GM21737 (cell line): ENCODE data around the gene EDNRA.

Experiments
- ATAC-seq: cut with Tn5 transposase; IDR thresholded peaks from one replicate; pipeline ENCODE4 v1.9.1; 2021; ENCODE audit warnings: mild to moderate bottlenecking, moderate library complexity; ENCODE audit not compliant: unreplicated experiment

The EDNRA gene

DNA sequence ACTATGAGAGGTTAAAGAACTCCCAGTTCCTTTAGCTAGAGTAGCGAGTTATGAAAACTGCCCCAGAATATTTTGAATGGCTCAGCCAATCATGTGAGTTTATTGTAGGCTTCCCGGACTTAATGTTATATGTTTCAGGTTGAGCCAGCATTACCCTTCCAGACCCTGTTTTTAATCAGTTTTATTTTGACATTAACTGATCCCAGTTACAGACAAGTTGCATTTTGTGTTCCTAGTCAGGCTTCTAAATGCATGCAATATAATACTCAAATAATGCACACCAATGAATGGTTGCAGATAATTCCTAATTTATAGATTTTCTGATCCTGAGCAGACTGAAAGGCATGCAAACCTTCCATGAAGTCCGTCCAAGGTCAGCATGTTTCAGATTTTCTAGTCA is 57.8 kb downstream of the EDNRA start:
- ATAC-seq, result no peak

DNA sequence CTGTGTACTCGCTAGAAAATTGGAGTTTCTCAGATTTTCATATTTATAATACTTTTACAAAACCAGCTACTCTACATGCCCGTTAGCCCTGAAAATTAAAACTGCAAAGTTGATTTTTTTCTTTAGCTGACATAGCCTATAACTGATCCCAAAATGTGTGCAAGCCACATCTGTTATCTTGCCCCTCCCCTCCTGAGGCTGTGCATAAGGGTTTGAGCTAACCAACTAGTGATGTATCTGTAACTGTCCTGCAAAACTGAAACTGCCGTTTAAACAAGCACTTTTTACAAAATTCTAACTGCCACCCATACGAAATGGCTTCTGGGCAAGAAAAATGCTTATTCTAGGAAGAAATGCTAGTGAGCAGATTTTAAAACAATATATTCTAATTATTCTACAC is 59.1 kb downstream of the EDNRA start:
- ATAC-seq, result no peak

DNA sequence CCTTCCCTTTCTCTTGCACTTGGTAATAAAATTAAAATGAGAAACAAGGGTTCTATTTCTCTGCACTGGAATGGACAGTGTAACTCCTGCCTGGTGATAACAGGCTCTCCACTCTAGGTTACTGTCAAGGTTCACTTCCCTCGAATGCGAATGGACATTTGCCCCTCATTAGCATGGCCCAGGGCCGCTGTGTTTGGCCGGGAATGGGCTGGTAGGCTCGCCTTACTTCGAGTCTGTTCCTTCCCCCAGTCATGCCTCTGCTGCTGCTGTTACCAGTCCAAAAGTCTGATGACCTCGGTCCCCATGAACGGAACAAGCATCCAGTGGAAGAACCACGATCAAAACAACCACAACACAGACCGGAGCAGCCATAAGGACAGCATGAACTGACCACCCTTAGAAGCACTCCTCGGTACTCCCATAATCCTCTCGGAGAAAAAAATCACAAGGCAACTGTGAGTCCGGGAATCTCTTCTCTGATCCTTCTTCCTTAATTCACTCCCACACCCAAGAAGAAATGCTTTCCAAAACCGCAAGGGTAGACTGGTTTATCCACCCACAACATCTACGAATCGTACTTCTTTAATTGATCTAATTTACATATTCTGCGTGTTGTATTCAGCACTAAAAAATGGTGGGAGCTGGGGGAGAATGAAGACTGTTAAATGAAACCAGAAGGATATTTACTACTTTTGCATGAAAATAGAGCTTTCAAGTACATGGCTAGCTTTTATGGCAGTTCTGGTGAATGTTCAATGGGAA is 61.5 kb downstream of the EDNRA start:
- no peak for ATAC-seq

- no peak for ATAC-seq
Observed at GRCh38 chr4:147543034-147543433, 62.1 kb downstream of the EDNRA start.

DNA sequence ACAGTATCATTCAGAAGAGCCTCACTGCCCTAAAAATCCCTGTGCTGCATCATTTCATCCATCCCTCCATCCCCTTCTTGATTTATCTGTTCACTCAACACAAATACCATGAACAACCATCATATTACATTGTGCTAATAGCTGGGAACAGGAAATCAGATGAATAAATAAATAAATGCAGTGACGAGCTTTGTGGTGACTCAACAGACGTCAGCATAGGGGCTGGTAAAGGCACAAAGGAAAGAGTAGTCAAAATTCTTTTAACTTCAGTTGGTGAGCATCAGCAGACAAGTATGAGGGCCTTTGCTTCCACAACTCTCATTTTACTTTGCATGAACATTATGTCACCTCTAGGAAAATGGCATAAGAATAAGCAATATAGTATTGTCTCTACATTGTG is 65.5 kb downstream of the EDNRA start:
- ATAC-seq, result no peak

DNA sequence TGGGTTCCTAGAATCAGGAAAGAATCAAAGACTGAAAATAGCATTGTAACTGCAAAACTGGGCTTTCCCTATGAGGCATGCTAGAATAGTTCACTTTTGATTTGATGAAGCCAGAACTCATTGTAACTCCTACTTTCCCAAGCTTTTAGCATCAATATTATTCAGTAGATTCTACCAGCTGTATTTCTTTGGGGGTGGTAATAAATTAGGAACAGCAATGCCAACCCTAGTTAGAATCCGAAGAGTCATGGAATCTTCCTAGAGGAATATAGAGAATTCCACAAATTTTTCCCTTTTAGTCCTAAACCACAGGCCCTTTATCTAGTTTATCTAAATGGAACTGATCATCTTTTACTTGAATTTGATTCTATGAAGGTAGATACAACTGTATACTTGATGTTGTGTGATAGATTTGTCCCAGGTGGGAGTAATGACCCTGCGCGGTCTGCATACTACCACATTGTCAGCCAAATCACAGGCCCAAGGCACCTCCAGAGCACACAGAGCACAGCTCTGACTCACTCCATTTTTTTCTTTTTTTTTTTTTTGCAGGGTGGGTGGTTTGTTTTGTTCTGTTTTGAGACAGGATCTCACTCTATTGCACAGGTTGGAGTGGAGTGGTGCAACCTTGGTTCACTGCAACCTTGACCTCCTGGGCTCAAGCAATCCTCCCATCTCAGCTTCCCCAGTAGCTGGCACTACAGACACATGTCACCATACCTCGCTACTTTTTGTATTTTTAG is 66.6 kb downstream of the EDNRA start:
- ATAC-seq, result no peak

- ATAC-seq, result no peak
Observed at GRCh38 chr4:147548256-147548655, 67.4 kb downstream of the EDNRA start.

DNA sequence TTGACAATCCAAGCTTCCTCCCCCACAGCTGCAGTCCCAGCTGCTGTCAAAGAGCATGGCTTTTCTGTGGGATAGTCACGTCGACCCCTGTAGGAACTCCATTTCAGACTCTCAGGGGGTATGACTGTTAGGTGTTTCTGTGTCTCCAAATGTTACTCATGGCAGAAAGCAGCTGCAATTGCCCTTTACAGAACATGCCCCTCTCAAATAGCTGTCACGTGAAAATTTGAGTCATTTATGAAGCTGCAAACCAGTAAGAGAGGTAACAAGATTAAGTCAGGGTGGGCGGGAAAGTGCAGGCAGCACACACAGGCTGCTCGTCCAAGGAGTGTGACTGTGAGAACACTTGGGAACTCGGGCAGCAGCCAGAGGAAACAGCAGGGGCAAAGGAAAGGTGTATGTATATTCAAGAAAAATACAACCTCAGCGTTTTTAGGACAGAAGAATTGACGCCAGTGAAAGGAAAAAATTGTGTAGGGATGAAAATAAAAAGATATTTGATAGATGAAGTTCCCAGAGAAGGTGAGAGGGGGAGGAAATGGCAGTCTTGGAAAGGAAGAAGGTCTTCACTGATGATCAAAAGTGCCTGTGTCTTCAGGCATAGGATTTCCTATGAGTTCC is 69.8 kb downstream of the EDNRA start:
- ATAC-seq, result peak; percentile 70

- ATAC-seq, result no peak
Observed at GRCh38 chr4:147560625-147561024, 79.7 kb downstream of the EDNRA start.

GRCh38 chr4:147566762-147567161 is 85.9 kb downstream of the EDNRA start:
- no peak for ATAC-seq

GRCh38 chr4:147567276-147567675 is 86.4 kb downstream of the EDNRA start:
- ATAC-seq, result no peak

GRCh38 chr4:147570616-147571015 is 89.7 kb downstream of the EDNRA start:
- no peak for ATAC-seq

DNA sequence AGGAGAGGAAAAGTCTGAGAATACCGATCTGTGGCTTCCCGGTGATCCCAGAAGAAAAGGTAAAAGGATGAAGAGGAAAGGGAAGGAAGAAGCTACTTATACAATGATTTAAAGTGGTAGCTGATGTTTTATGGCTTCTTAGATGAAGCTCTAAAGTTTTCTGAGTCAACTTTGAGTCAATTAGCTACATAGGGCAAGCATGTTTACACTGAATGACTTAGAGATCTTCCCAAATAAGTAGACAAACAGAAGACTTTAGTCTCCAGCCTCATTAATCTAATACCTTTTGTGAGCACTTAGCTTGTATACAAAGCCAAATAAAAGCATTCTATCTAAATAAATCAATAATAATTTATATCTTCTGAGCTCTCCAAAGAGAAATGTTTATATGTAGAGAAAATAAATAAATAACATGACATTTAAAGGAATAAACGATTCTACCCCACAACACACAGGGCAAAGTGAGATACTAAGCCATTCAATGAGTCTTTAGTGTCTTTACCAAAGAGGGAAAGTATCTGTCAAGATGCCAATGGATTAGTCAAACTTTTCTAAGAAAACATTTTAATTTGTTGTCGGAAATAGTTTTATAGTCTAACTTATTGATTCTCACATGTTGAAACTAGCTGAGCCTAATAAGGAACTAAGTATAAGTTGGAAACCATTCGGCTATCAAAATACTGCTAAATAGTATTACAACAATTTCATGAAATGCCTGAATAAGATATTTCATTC is 90.3 kb downstream of the EDNRA start:
- no peak for ATAC-seq

- no peak for ATAC-seq
Observed at GRCh38 chr4:147576084-147576483, 95.2 kb downstream of the EDNRA start.

DNA sequence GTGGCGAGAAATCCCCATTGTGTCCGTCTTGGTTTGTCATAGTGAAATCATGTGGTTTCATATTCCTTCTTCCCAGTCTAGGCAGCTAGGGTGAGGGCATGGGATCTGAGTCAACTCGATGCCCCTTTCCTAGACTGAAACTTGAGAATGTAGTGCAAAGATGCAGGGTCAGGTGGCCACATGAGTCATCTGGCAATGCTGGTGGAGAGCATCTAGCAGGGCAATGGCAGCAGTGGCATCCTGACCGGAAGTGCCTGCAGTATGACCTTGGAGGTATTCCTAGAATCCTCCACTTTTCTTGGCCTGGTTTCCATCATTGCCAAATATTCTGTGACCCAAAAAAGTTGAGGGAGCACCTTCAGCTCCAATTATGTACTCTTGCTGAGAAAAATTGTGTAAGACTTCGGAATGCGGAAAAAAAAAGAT is 97.2 kb downstream of the EDNRA start:
- no peak for ATAC-seq

GRCh38 chr4:147578593-147578992 is 97.7 kb downstream of the EDNRA start:
- ATAC-seq, result no peak

DNA sequence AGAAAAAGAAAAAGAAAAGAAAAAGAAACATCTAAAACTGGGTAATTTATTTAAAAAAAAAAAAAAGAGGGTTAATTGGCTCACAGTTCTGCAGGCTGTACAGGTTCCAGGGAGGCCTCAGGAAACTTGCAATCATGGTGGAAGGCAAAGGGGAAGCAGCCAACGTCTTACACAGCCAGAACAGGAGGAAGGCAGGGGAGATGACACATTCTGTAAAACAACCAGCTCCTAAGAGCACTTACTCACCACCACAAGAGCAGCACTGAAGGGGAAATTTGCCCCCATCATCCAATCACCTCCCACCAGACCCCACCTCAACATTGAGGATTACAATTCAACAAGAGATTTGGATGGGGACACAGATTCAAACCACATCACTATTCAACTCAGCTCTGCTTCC is 99.5 kb downstream of the EDNRA start:
- ATAC-seq, result no peak

GRCh38 chr4:147581606-147582350 is 100.9 kb downstream of the EDNRA start:
- no peak for ATAC-seq

- no peak for ATAC-seq
Observed at GRCh38 chr4:147582386-147583060, 101.6 kb downstream of the EDNRA start.

- no peak for ATAC-seq
Observed at GRCh38 chr4:147583876-147584275, 103.0 kb downstream of the EDNRA start.
